IgD-negative memory B cell (primary cell): ENCODE data around the gene QRICH2. TPM values are rescaled to one million over a fixed set of nuclear protein-coding genes. Genes with fewer than 3 reads are reported as not detected.
A peak's percentile ranks its signal among the peaks of the same experiment; 100 is the strongest.
"Not testable (repeated sequence)": the region's sequence is repeated elsewhere in the genome, so short reads cannot be mapped to it uniquely, and the experiment has no call there.

Experiments used
- H3K27ac Mint-ChIP-seq, 3 donors: one replicate each; pipeline ENCODE4 v1.8.0; 2020 to 2022; ENCODE audit warnings: mild to moderate bottlenecking in 3 of 3, mixed read lengths in 3 of 3, moderate library complexity in 1 of 3
- H3K27me3 Mint-ChIP-seq: one replicate; pipeline ENCODE4 v1.8.0; 2021; ENCODE audit warnings: mixed read lengths
- H3K36me3 Mint-ChIP-seq: one replicate; pipeline ENCODE4 v1.8.0; 2020; ENCODE audit warnings: mild to moderate bottlenecking, mixed read lengths
- H3K4me1 Mint-ChIP-seq, 3 donors: one replicate each; pipeline ENCODE4 v1.8.0; 2020 to 2022; ENCODE audit warnings: mixed read lengths in 3 of 3, mild to moderate bottlenecking in 1 of 3
- H3K4me3 Mint-ChIP-seq, 4 donors: one replicate each; pipeline ENCODE4 v1.8.0; 2020 to 2022; ENCODE audit warnings: mild to moderate bottlenecking in 4 of 4, mixed read lengths in 4 of 4, moderate library complexity in 3 of 4
- H3K9me3 Mint-ChIP-seq, 3 donors: one replicate each; pipeline ENCODE4 v1.8.0; 2020 to 2021; ENCODE audit warnings: mixed read lengths in 3 of 3, mild to moderate bottlenecking in 1 of 3
- polyA plus RNA-seq: library from polyadenylated mRNA; unstranded; fragments of 300-500 nt; fragmentation: Illumina TruSeq; gene quantifications from one replicate; pipeline ENCODE4 v1.2.3, GENCODE V29; 2021

QRICH2 gene
- polyA plus RNA-seq: 0.14 TPM

- no peak within 1 kb of the TSS for H3K4me3 Mint-ChIP-seq
- no peaks in the 10 kb centered on the region for H3K27me3 Mint-ChIP-seq
- H3K36me3 Mint-ChIP-seq: peaks cover 5% of the 10 kb centered on the region
- no peaks in the 10 kb centered on the region for H3K9me3 Mint-ChIP-seq
- H3K27ac Mint-ChIP-seq: peak within 1 kb of the TSS in 1 of 3 donors; percentile 63
- peaks cover 0 to 3% (median 0%) of the 10 kb centered on the region in 3 donors for H3K4me1 Mint-ChIP-seq
Measured at GRCh38 chr17:76307966-76308338, at the start of gene QRICH2. QRICH2 (minus strand) TSS chr17:76308276; CDS start chr17:76307998, 278 bp downstream.

GRCh38 chr17:76357597-76358158, 49.6 kb upstream of the QRICH2 start:
- peaks cover 15 to 16% (median 16%) of the 10 kb centered on the region in 3 donors for H3K4me1 Mint-ChIP-seq

GRCh38 chr17:76356803-76357456, 48.9 kb upstream of the QRICH2 start:
- Mint-ChIP-seq H3K4me3 (peak overlapping the region; percentile 4 to 83 (median 36)), H3K9me3 (no peaks in the 10 kb centered on the region), H3K4me1 (peaks cover 15 to 19% (median 16%) of the 10 kb centered on the region in 3 donors), H3K27ac (no peak overlapping the region), H3K36me3 (no peaks in the 10 kb centered on the region), H3K27me3 (no peaks in the 10 kb centered on the region)

More at GRCh38 chr17:76357597-76358158, 49.6 kb upstream of the QRICH2 start:
- Mint-ChIP-seq H3K27ac (no peak overlapping the region), H3K4me3 (peak overlapping the region in 3 of 4 donors; percentile 67 to 83 (median 81)), H3K36me3 (no peaks in the 10 kb centered on the region), H3K9me3 (no peaks in the 10 kb centered on the region), H3K27me3 (no peaks in the 10 kb centered on the region)

- Mint-ChIP-seq H3K36me3 (no peaks in the 10 kb centered on the region), H3K27me3 (no peaks in the 10 kb centered on the region), H3K4me3 (peak overlapping the region; percentile 12 to 96 (median 80)), H3K4me1 (peaks cover 15 to 23% (median 19%) of the 10 kb centered on the region in 3 donors), H3K27ac (peak overlapping the region in 2 of 3 donors; percentile 80 to 90), H3K9me3 (no peaks in the 10 kb centered on the region)
Measured at GRCh38 chr17:76354747-76355310, 46.8 kb upstream of the QRICH2 start.

- peak overlapping the region; percentile 90 to 99 (median 95) for H3K27ac Mint-ChIP-seq
- peak overlapping the region; percentile 96 to 98 (median 96) for H3K4me3 Mint-ChIP-seq
- H3K4me1 Mint-ChIP-seq: peaks cover 15 to 23% (median 19%) of the 10 kb centered on the region in 3 donors
- H3K9me3 Mint-ChIP-seq: no peaks in the 10 kb centered on the region
- no peaks in the 10 kb centered on the region for H3K27me3 Mint-ChIP-seq
- no peaks in the 10 kb centered on the region for H3K36me3 Mint-ChIP-seq
Measured at GRCh38 chr17:76354317-76354729, 46.2 kb upstream of the QRICH2 start.

- Mint-ChIP-seq H3K27ac (peak within 1 kb of the TSS; percentile 90 to 99 (median 95)), H3K9me3 (no peaks in the 10 kb centered on the region), H3K36me3 (no peaks in the 10 kb centered on the region), H3K27me3 (no peaks in the 10 kb centered on the region), H3K4me1 (peaks cover 15 to 23% (median 19%) of the 10 kb centered on the region in 3 donors), H3K4me3 (peak within 1 kb of the TSS; percentile 96 to 98 (median 97))
Measured at GRCh38 chr17:76353599-76354316, 45.7 kb upstream of the QRICH2 start, which contains the start of gene PRPSAP1. PRPSAP1 (minus strand) TSS chr17:76353916; CDS start chr17:76353703, 213 bp downstream.

GRCh38 chr17:76353004-76353598, 45.0 kb upstream of the QRICH2 start:
- Mint-ChIP-seq H3K36me3 (no peaks in the 10 kb centered on the region), H3K4me3 (peak overlapping the region; percentile 96 to 98 (median 97)), H3K9me3 (no peaks in the 10 kb centered on the region), H3K27ac (peak overlapping the region; percentile 43 to 90 (median 78)), H3K4me1 (peaks cover 15 to 23% (median 19%) of the 10 kb centered on the region in 3 donors), H3K27me3 (no peaks in the 10 kb centered on the region)

- Mint-ChIP-seq H3K4me3 (peak overlapping the region in 2 of 4 donors; percentile 49 to 97), H3K27ac (peak overlapping the region in 2 of 3 donors; percentile 45 to 58), H3K36me3 (no peaks in the 10 kb centered on the region), H3K4me1 (peaks cover 10 to 15% (median 13%) of the 10 kb centered on the region in 3 donors), H3K9me3 (no peaks in the 10 kb centered on the region), H3K27me3 (no peaks in the 10 kb centered on the region)
Measured at GRCh38 chr17:76351526-76352071, 43.5 kb upstream of the QRICH2 start.

- no peaks in the 10 kb centered on the region for H3K9me3 Mint-ChIP-seq
- H3K27me3 Mint-ChIP-seq: no peaks in the 10 kb centered on the region
- no peak overlapping the region for H3K27ac Mint-ChIP-seq
- peaks cover 10 to 15% (median 13%) of the 10 kb centered on the region in 3 donors for H3K4me1 Mint-ChIP-seq
- H3K36me3 Mint-ChIP-seq: peaks cover 6% of the 10 kb centered on the region
- H3K4me3 Mint-ChIP-seq: peak overlapping the region in 1 of 4 donors; percentile 97
Measured at GRCh38 chr17:76350463-76350862, 42.4 kb upstream of the QRICH2 start.

GRCh38 chr17:76346936-76347335, 38.9 kb upstream of the QRICH2 start:
- H3K27me3 Mint-ChIP-seq, H3K9me3 Mint-ChIP-seq, H3K27ac Mint-ChIP-seq: not testable (repeated sequence)

GRCh38 chr17:76345377-76345974, 37.4 kb upstream of the QRICH2 start:
- Mint-ChIP-seq H3K9me3 (no peaks in the 10 kb centered on the region), H3K4me1 (peaks cover 0 to 4% (median 0%) of the 10 kb centered on the region in 3 donors), H3K36me3 (peaks cover 10% of the 10 kb centered on the region), H3K27ac (no peak overlapping the region), H3K27me3 (no peaks in the 10 kb centered on the region), H3K4me3 (peak overlapping the region in 1 of 4 donors; percentile 41)

More at GRCh38 chr17:76346936-76347335, 38.9 kb upstream of the QRICH2 start:
- H3K4me1 Mint-ChIP-seq, H3K4me3 Mint-ChIP-seq, H3K36me3 Mint-ChIP-seq: not testable (repeated sequence)

GRCh38 chr17:76343106-76343505, 35.0 kb upstream of the QRICH2 start:
- Mint-ChIP-seq H3K36me3 (peaks cover 10% of the 10 kb centered on the region), H3K4me1 (peaks cover 0 to 9% (median 2%) of the 10 kb centered on the region in 3 donors), H3K27me3 (no peaks in the 10 kb centered on the region), H3K9me3 (no peaks in the 10 kb centered on the region), H3K27ac (no peak overlapping the region), H3K4me3 (no peak overlapping the region)

GRCh38 chr17:76341301-76341700, 33.2 kb upstream of the QRICH2 start:
- Mint-ChIP-seq H3K4me3 (no peak overlapping the region), H3K4me1 (peaks cover 0 to 9% (median 2%) of the 10 kb centered on the region in 3 donors), H3K36me3 (peaks cover 12% of the 10 kb centered on the region), H3K27me3 (no peaks in the 10 kb centered on the region), H3K9me3 (no peaks in the 10 kb centered on the region), H3K27ac (no peak overlapping the region)

GRCh38 chr17:76337413-76337777, 29.3 kb upstream of the QRICH2 start:
- peaks cover 0 to 9% (median 6%) of the 10 kb centered on the region in 3 donors for H3K4me1 Mint-ChIP-seq
- peaks cover 2% of the 10 kb centered on the region for H3K36me3 Mint-ChIP-seq
- H3K9me3 Mint-ChIP-seq: no peaks in the 10 kb centered on the region
- no peaks in the 10 kb centered on the region for H3K27me3 Mint-ChIP-seq
- H3K27ac Mint-ChIP-seq: no peak overlapping the region
- no peak overlapping the region for H3K4me3 Mint-ChIP-seq
